OCI-LY7 (cell line): ENCODE data around the gene RPS15. TPM values are rescaled to one million over a fixed set of nuclear protein-coding genes. Genes with fewer than 3 reads are reported as not detected.
A peak's percentile ranks its signal among the peaks of the same experiment; 100 is the strongest.

Source experiments
- BruUV-seq: library from RNA; stranded (reverse); fragments of 400-500 nt; replicated peaks from 2 replicates; lab custom pipeline; 2021; lab: Mats Ljungman, UMichigan
- CTCF ChIA-PET: fragments of 300-600 bp; sonication (Branson Sonifier 250); formaldehyde crosslinking; loops from one replicate; lab custom pipeline; 2022; ENCODE audit warnings: antibody characterized with exemption; ENCODE audit not compliant: unreplicated experiment; lab: Charles Lee
- POLR2A ChIA-PET: fragments of 300-600 bp; sonication (Branson Sonifier 250); formaldehyde crosslinking; loops from one replicate; lab custom pipeline; 2022; ENCODE audit warnings: antibody characterized with exemption; lab: Charles Lee
- DNase-seq: peaks from one replicate; pipeline ENCODE4 v3.0.0-alpha.2; 2015; ENCODE audit warnings: low spot score
- H2AFZ ChIP-seq: fragments of 200-600 bp; sonication (generic), shearing (Covaris generic); 2 replicates; pipeline ENCODE4 v1.6.1; 2014; ENCODE audit warnings: mild to moderate bottlenecking, antibody characterized with exemption, low read length, moderate library complexity
- H3K27ac ChIP-seq: fragments of 200-600 bp; sonication (generic); 2 replicates; pipeline ENCODE4 v1.5.1; 2014; ENCODE audit warnings: mixed run types, low read depth, mild to moderate bottlenecking, moderate library complexity, low read length, inconsistent platforms; ENCODE audit not compliant: poor library complexity, severe bottlenecking
- H3K36me3 ChIP-seq: fragments of 200-600 bp; sonication (generic); 2 replicates; pipeline ENCODE4 v1.6.1; 2014; ENCODE audit warnings: mild to moderate bottlenecking, antibody characterized with exemption, low read length, moderate library complexity, mixed read lengths; ENCODE audit not compliant: insufficient read depth
- H3K4me1 ChIP-seq: fragments of 200-600 bp; sonication (generic); 2 replicates; pipeline ENCODE4 v1.5.1; 2014; ENCODE audit warnings: mild to moderate bottlenecking, low read length; ENCODE audit not compliant: insufficient read depth, poor library complexity, severe bottlenecking
- H3K4me2 ChIP-seq: fragments of 200-600 bp; sonication (generic); 2 replicates; pipeline ENCODE4 v1.6.1; 2014; ENCODE audit warnings: mild to moderate bottlenecking, low read length
- H3K4me3 ChIP-seq: fragments of 200-600 bp; sonication (generic); 2 replicates; pipeline ENCODE4 v1.5.1; 2014; ENCODE audit warnings: mild to moderate bottlenecking, low read depth, low read length; ENCODE audit not compliant: poor library complexity, severe bottlenecking
- H3K79me2 ChIP-seq: fragments of 200-600 bp; sonication (generic); 2 replicates; pipeline ENCODE4 v1.6.1; 2016; ENCODE audit warnings: low read depth, mild to moderate bottlenecking, low read length, moderate library complexity, mixed read lengths; ENCODE audit not compliant: insufficient read depth
- H3K9me2 ChIP-seq: fragments of 200-600 bp; sonication (generic); 2 replicates; pipeline ENCODE4 v1.6.1; 2016; ENCODE audit warnings: mild to moderate bottlenecking, low read length, mixed read lengths; ENCODE audit not compliant: insufficient read depth
- H3K9me3 ChIP-seq: fragments of 200-600 bp; sonication (generic); 2 replicates; pipeline ENCODE4 v1.6.1; 2014; ENCODE audit warnings: mild to moderate bottlenecking, mixed run types, low read length, mixed read lengths
- H4K20me1 ChIP-seq: fragments of 200-600 bp; sonication (generic); 2 replicates; pipeline ENCODE4 v1.6.1; 2014; ENCODE audit warnings: mild to moderate bottlenecking, antibody characterized with exemption, low read length, moderate library complexity, mixed read lengths; ENCODE audit not compliant: insufficient read depth
- EZH2phosphoT487 ChIP-seq: fragments of 200-600 bp; sonication (generic); IDR thresholded peaks from 2 replicates; pipeline ENCODE4 v1.6.1; 2018; ENCODE audit warnings: low read depth, borderline replicate concordance, mild to moderate bottlenecking, mixed run types, antibody characterized with exemption, low read length, moderate library complexity, mixed read lengths
- intact Hi-C: fragments of 100-400 bp; cut with micrococcal nuclease; formaldehyde crosslinking; loops from one replicate; pipeline ENCODE4 v1.10.0; 2022; ENCODE audit not compliant: unreplicated experiment
- total RNA-seq, 2 experiments: library from RNA; depleted of rRNA in 1 of 2; stranded (reverse); fragments of >200 nt in 1 of 2; shearing (Covaris generic) in 1 of 2; gene quantifications; 2 replicates each; pipeline ENCODE4 v1.2.3, GENCODE V29; 2014 to 2022
- TF ChIP-seq, protein P1 (sequence below): fragments of 200-600 bp; sonication (generic); conservative IDR thresholded peaks from 2 replicates; pipeline ENCODE4 v1.5.1; 2014; ENCODE audit warnings: mild to moderate bottlenecking, antibody characterized with exemption, low read length, moderate library complexity, mixed read lengths

The RPS15 gene
- total RNA-seq, 2 experiments from 2014 or later: 1,860 to 2,068 TPM

DNA sequence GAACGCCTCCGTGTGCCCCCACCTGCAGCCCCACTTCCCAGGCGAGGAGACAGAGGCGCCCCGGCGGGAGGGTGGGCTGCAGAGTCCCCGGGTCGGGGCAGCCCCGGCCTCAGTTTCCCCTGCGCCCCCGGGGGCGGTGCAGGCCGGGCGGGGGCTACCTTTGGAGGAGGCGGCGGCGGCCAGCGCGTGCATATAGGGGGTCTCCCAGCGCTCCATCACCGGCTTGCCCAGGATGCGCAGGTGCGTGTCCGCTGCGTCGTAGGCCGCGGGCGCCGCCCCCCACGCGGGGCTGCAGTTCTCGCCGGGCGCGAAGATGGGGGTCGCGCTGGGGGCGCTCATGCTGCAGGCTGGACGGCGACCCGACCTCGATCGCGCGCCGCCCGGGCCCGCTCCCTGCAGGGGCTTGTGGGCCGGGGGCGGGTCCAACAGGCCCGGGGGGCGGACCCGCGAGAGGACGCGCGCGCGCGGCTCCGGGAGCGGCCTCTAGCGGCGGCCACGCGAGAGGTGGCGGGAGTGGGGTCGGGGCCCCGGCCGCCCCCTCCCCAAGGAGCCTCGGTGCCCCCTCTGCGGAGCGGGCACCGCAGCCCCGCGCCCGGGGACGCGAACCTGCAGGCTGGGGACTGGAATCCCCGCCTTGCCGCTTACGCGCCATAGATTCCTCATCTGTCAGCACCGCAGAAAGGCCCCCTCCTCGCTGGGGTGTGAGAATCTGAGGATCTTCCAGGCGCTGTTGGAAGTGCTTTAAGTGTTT, 36.9 kb upstream of the RPS15 start, which contains the start of gene GAMT:
GAMT (minus strand) TSS at position 405 of the 751 bp plus-strand sequence; CDS start at position 339, 66 bp downstream.
- Histone ChIP-seq H3K9me3 (no peaks in the 10 kb centered on the region), H3K4me3 (peak within 1 kb of the TSS; percentile 71), H3K9me2 (no peaks in the 10 kb centered on the region), H3K27ac (no peak within 1 kb of the TSS), H4K20me1 (no peaks in the 10 kb centered on the region), H3K79me2 (no peaks in the 10 kb centered on the region), H3K4me2 (peak within 1 kb of the TSS; percentile 78), H3K36me3 (0 out of 2 replicates have a peak, but pooled peaks cover 14% of the 10 kb centered on the region), H3K4me1 (peaks cover 12% of the 10 kb centered on the region), H2AFZ (no peak within 1 kb of the TSS; the same call in 1 of the 2 replicates)
- no TSS peak for BruUV-seq
- DNase-seq: peak; percentile 62
- no peak for TF ChIP-seq EZH2phosphoT487
- TF ChIP-seq, protein P1, sequence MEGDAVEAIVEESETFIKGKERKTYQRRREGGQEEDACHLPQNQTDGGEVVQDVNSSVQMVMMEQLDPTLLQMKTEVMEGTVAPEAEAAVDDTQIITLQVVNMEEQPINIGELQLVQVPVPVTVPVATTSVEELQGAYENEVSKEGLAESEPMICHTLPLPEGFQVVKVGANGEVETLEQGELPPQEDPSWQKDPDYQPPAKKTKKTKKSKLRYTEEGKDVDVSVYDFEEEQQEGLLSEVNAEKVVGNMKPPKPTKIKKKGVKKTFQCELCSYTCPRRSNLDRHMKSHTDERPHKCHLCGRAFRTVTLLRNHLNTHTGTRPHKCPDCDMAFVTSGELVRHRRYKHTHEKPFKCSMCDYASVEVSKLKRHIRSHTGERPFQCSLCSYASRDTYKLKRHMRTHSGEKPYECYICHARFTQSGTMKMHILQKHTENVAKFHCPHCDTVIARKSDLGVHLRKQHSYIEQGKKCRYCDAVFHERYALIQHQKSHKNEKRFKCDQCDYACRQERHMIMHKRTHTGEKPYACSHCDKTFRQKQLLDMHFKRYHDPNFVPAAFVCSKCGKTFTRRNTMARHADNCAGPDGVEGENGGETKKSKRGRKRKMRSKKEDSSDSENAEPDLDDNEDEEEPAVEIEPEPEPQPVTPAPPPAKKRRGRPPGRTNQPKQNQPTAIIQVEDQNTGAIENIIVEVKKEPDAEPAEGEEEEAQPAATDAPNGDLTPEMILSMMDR: peak; percentile 69
- CTCF ChIA-PET: no interaction called here
- intact Hi-C loops: no loop called here
- POLR2A ChIA-PET: no interaction called here

- peak overlapping the region; percentile 78 for H3K4me2 ChIP-seq
- no peaks in the 10 kb centered on the region for H3K9me2 ChIP-seq
- peak overlapping the region; percentile 71 for H3K4me3 ChIP-seq
- peaks cover 17% of the 10 kb centered on the region for H3K4me1 ChIP-seq
- H3K9me3 ChIP-seq: no peaks in the 10 kb centered on the region
- intact Hi-C loops: no loop called here
- TF ChIP-seq, protein P1: no peak
- no peak for TF ChIP-seq EZH2phosphoT487
- POLR2A ChIA-PET: no interaction called here
- H2AFZ ChIP-seq: no peak overlapping the region; the same call in 1 of the 2 replicates
- no peaks in the 10 kb centered on the region for H4K20me1 ChIP-seq
- CTCF ChIA-PET: no interaction called here
- 0 out of 2 replicates have a peak, but pooled peaks cover 13% of the 10 kb centered on the region for H3K36me3 ChIP-seq
- no peak overlapping the region for H3K27ac ChIP-seq
- no peak for DNase-seq
- BruUV-seq: no TSS peak
- no peaks in the 10 kb centered on the region for H3K79me2 ChIP-seq
These were observed 36.3 kb upstream of the RPS15 start for GRCh38 chr19:1401889-1402217.
